Ramos (cell line): ENCODE measurements around the gene SDF2.

Experiments used
- in situ Hi-C: fragments of 300-500 bp; cut with MboI; formaldehyde crosslinking; loops from one replicate; pipeline ENCODE4 v1.14.3; 2022; ENCODE audit warnings: low sequenced_read_pairs; ENCODE audit not compliant: unreplicated experiment

SDF2 gene, protein sequence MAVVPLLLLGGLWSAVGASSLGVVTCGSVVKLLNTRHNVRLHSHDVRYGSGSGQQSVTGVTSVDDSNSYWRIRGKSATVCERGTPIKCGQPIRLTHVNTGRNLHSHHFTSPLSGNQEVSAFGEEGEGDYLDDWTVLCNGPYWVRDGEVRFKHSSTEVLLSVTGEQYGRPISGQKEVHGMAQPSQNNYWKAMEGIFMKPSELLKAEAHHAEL

GRCh38 chr17:28661635-28662526 lies at the start of gene SDF2, which contains the start of gene SUPT6H:
SDF2 (minus strand) TSS chr17:28661906; CDS start chr17:28661876, 30 bp downstream.
SUPT6H (plus strand) TSS chr17:28662205; CDS start chr17:28673402, 11,197 bp downstream.
- in situ Hi-C loops: no loop called here

GRCh38 chr17:28710861-28711722 lies 49.4 kb upstream of the SDF2 start:
- in situ Hi-C loops: no loop called here

GRCh38 chr17:28707339-28707720 lies 45.6 kb upstream of the SDF2 start:
- in situ Hi-C loops: no loop called here

- in situ Hi-C loops: no loop called here
These were observed 45.0 kb upstream of the SDF2 start for GRCh38 chr17:28706471-28707338.

DNA sequence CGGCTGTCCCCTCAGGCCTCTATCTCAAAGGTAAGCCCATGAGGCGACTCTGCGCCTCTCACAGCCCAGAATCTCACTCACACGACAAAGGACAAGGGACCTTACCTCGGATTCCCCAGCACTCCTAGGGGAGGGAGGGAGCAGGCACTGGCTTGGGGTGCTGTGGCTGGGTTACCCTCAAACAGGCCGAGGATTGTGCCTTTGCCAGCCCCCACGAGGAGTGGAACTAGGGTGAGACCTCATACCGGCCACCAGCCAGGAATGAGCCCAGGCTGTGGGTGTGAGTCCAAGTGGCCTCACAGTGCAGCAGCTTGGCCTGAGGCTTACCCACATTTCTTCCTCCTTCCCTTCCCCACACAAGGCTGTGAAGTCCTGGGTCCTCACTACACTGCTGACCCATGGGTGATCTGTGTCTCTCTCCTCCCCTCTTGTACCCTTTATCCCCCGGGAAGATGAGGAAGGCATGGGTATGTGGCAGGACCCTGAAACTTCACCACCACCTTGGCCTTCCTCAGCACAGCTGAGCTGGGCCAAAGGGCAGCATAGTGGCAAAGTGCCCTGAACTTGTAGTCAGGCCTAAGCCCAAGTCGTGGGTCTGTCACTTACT lies 44.1 kb upstream of the SDF2 start:
- in situ Hi-C loops: no loop called here

DNA sequence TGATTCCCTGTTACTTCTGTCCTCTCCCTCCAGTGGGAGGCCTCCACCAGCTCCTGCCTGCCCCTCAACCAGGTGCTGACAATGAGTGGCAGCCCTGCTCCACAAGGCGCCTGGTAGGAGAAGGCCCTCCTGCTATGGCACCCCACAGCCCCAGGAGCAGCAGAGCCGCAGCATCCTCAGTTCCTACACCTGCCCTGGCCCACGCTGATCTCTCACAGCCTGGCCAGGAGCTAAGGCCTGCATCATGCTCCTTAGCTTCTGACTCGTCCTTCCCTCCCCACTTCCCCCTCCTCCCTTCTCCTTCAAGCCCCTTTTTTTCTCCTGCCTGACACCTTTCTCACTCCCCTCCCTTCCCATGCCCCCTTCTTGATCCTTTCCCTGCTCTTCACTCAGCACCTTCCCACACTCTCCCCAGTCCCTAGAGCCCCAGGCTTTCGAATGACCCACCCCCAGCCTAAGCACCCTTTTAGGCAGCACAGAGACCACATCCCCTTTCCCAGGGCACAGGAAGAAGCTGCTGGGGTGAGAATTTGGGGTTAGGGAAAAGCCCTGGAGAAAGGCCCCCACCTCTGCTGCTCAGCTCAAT lies 43.5 kb upstream of the SDF2 start:
- in situ Hi-C loops: no loop called here

- in situ Hi-C loops: no loop called here
These were observed 42.6 kb upstream of the SDF2 start for GRCh38 chr17:28704219-28704858.

DNA sequence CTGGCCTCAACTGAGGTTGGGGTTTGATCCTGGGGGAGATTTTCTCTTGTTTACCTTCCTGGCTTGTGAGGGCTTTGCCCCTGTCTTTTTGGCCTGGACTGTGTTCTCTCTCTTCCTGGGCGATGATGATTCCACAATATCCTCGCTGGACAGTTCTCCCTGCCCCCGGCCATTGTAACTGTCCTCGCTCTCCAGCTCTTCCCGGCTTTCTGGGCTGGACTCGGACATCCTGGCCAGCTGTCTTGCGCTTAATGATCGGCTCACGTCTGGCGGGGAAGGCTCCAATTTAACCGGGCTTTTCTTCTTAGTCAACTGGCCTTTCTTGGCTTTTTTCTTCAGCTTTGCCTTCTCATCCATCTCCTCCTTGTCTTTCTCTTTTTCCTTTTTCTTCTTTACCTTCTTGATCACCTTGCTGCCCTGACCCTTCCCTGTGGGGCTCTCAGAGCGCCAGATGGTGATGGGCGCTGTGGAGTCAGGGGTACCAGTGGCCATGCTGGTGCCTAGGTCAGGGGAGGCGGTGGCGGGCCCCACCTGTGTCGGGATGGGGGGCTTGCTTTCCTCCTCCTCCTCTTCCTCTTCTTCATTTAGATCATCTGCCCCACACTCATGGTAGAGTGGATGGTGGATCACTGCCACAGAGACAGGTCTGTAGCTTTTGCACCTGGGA lies 42.0 kb upstream of the SDF2 start:
- in situ Hi-C loops: no loop called here

DNA sequence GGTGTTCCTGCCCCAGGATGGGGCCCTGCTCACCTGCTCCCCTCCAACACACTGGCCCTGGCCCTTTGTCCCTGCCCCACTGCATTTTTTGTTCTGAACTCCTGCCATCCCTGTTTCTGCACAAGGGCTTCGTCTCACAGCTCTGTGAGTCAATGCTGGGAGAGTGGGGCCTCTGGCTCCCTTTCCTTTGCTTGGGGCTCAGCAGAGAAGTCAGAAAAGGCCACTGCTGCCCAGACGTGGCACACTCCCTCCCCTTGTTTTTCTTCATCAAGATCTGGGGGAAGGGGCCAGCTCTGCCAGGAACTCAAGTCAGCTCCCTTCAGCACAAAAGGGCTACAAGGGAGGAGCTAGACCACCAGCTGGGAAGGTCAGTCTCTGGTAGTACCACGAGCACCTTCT lies 41.0 kb upstream of the SDF2 start:
- in situ Hi-C loops: no loop called here

DNA sequence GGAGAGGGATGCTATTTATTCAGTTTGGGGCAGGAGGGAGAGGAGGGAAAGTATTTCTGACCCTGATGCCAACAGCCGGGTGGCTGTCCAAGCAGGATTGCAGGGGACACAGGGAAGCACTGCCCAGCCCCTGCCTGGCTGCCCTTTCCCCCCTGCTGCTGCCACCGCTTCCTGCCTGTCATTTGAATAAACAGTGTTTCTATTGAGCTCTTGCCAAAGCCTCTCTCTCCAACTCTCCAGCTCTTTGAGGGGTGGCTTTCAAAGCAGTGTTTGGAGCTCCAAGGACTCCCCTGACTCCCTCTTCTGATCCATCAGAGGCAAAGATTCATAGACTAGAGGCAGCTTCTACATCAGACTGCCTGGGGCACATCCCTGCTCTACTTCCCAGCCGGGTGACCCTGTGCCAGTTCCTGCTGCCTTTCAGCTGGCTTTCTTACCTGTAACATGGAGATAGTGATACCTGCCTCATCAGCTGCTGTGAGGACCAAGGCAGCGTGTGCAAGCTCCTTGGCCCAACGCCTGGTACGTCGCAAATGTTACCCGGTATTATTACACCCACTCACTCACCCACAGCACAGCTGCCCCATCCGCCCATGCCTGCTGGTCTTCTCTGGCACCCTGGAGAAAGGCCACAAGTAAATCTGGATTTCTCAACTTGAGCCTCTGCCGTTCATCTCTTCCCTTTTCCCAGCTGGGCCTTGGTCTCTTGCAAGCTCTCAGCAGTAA lies 40.5 kb upstream of the SDF2 start:
- in situ Hi-C loops: no loop called here

- in situ Hi-C loops: no loop called here
These were observed 39.3 kb upstream of the SDF2 start for GRCh38 chr17:28700830-28701492.

GRCh38 chr17:28700278-28700677 lies 38.6 kb upstream of the SDF2 start:
- in situ Hi-C loops: no loop called here

DNA sequence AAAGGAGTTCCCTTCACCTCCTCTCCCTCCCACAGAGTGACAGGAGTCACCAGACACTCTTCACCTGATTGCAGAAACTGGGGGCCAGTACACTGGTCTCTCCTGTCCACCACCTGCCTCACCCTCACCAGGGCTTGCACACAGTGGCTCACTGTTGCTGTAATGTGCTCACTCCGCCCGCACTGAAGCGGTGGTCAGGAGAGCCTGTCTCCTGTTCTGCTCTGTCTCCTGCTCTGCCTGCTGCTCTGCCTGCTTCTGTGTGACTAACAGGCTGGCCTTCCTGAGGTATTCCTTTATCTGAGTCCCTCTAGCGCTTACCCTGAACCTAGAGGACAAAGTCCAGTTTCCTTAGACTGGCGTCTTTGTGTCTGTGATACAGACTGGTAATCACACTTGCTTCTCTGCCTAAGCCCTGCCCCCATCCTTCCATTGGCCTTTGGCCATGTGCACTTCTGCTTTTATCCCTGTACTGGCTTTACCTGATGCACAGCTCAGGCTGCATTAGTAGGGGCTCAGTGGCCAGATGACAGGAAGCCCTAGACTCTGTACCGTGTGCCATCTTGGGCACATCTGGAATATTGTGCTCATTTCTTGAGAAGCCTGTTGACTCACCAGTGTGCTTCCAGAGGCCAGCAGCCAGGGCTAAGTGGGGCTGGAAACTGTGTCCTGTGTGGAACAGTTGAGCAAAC lies 36.7 kb upstream of the SDF2 start:
- in situ Hi-C loops: no loop called here

DNA sequence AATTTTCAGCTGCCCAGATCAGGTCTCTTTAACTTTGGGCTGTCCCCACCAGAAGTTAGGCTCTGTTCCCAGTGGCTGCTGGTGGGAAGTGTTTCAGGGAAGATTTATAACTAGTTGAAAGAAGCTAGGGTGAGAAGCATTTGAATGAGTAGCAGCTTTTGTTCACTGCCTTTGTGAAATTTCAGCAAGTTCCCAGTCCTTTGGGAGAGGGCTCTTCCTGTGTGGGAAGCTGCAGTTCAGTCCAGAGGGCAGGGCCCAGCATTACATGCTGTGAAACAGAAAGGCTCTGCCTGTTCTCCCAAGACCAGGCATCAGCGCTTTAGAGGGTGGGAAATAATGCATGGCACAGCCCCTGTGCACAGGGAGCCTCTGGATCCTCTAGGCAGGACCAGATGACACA lies 32.2 kb upstream of the SDF2 start:
- in situ Hi-C loops: no loop called here

GRCh38 chr17:28689011-28689410 lies 27.3 kb upstream of the SDF2 start:
- in situ Hi-C loops: no loop called here

DNA sequence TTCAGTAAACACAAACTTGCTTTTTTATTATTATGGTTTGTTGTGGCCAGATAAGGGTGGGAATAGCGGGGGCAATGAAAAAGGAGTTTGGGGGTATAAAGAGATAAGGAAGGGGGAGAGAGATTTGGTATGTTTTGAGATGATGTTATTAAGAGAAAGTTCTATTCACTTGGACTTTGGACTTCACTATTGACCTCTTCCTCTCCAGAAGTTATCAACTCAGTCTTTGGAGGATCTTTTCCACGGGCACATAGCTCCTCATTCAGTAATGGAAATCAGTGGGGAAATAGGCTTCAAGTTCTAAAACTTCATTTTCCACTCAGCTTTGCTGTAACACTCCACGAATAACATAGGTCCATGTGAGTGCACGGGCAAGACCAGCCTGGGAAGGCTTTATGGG lies 26.8 kb upstream of the SDF2 start:
- in situ Hi-C loops: no loop called here
